ENCODE measurements around the gene SLC12A8.

GRCh38 chr3:125121246-125122010, 91.1 kb downstream of the SLC12A8 start:
- TF ChIP-seq, protein P1, sequence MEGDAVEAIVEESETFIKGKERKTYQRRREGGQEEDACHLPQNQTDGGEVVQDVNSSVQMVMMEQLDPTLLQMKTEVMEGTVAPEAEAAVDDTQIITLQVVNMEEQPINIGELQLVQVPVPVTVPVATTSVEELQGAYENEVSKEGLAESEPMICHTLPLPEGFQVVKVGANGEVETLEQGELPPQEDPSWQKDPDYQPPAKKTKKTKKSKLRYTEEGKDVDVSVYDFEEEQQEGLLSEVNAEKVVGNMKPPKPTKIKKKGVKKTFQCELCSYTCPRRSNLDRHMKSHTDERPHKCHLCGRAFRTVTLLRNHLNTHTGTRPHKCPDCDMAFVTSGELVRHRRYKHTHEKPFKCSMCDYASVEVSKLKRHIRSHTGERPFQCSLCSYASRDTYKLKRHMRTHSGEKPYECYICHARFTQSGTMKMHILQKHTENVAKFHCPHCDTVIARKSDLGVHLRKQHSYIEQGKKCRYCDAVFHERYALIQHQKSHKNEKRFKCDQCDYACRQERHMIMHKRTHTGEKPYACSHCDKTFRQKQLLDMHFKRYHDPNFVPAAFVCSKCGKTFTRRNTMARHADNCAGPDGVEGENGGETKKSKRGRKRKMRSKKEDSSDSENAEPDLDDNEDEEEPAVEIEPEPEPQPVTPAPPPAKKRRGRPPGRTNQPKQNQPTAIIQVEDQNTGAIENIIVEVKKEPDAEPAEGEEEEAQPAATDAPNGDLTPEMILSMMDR (conservative IDR thresholded peaks at IDR 0.05 in 1 of 2, IDR thresholded peaks at IDR 0.05 in 1 of 2; ENCODE audit: low read depth in 1 of 2, low read length in 2 of 2): no peak
- no peak for TF ChIP-seq EZH2 (IDR thresholded peaks at IDR 0.05; ENCODE audit: low read length, missing control alignments)
